H1 (cell line): ENCODE data around the gene DCAF15. TPM values are rescaled to one million over a fixed set of nuclear protein-coding genes. Genes with fewer than 3 reads are reported as not detected.

Experiments used
- CTCF ChIA-PET: fragments of 300-600 bp; sonication (Branson Sonifier 250); formaldehyde crosslinking; loops from one replicate; lab custom pipeline; 2021; ENCODE audit not compliant: partially characterized antibody; lab: Charles Lee
- POLR2A ChIA-PET: fragments of 300-600 bp; sonication (Branson Sonifier 250); formaldehyde crosslinking; loops from one replicate; lab custom pipeline; 2021; ENCODE audit warnings: inconsistent platforms; ENCODE audit not compliant: partially characterized antibody; lab: Charles Lee
- DNase-seq, 2 experiments: peaks; one replicate each; pipeline versions ENCODE4 v3.0.0 to v3.0.0-alpha.2; 2010 to 2022; ENCODE audit warnings: low spot score in 2 of 2, low read depth in 1 of 2, mixed read lengths in 1 of 2
- FAIRE-seq: peaks from 2 replicates; lab custom pipeline; 2011; peaks lifted over from hg19 to GRCh38; lab: Jason Lieb, UNC
- H2AFZ ChIP-seq: 2 replicates; pipeline ENCODE4 v1.8.1; 2012; ENCODE audit warnings: low read length, inconsistent platforms
- H2AK5ac ChIP-seq: 2 replicates; pipeline ENCODE4 v1.6.1; 2013; ENCODE audit warnings: low read depth, low read length
- H2BK120ac ChIP-seq: replicated peaks from 2 replicates; pipeline ENCODE3; 2013; ENCODE audit warnings: low read depth, low read length, inconsistent platforms
- H2BK12ac ChIP-seq: 2 replicates; pipeline ENCODE4 v1.6.1; 2013; ENCODE audit warnings: low read depth, low read length
- H2BK15ac ChIP-seq: 2 replicates; pipeline ENCODE4 v1.6.1; 2013; ENCODE audit warnings: low read length
- H2BK20ac ChIP-seq: 2 replicates; pipeline ENCODE4 v1.6.1; 2013; ENCODE audit warnings: low read length
- H2BK5ac ChIP-seq: 2 replicates; pipeline ENCODE4 v1.6.1; 2013; ENCODE audit warnings: low read depth, low read length
- H3K14ac ChIP-seq: 2 replicates; pipeline ENCODE4 v1.6.1; 2013; ENCODE audit warnings: inconsistent platforms; ENCODE audit not compliant: insufficient read length
- H3K18ac ChIP-seq: 2 replicates; pipeline ENCODE4 v1.6.1; 2013; ENCODE audit warnings: low read length; ENCODE audit errors: extremely low read depth
- H3K23ac ChIP-seq: 2 replicates; pipeline ENCODE4 v1.6.1; 2013; ENCODE audit warnings: inconsistent platforms; ENCODE audit not compliant: insufficient read length
- H3K23me2 ChIP-seq: 2 replicates; pipeline ENCODE4 v1.6.1; 2013; ENCODE audit warnings: low read depth, low read length
- H3K27ac ChIP-seq: 2 replicates; pipeline ENCODE4 v1.6.1; 2011; ENCODE audit warnings: low read depth, low read length, inconsistent platforms
- H3K27me3 ChIP-seq, 4 experiments: replicated peaks in 1 of 4; 1 replicate in 1 of 4; 2 replicates in 3 of 4; pipeline versions ENCODE4 v1.6.1 to v1.8.1; 2011 to 2013; ENCODE audit warnings: low read length in 3 of 4, mild to moderate bottlenecking in 3 of 4, inconsistent platforms in 2 of 4, mixed read lengths in 2 of 4, moderate library complexity in 1 of 4; ENCODE audit not compliant: control insufficient read depth in 3 of 4, insufficient read depth in 3 of 4; ENCODE audit errors: extremely low read depth in 1 of 4
- H3K36me3 ChIP-seq, 4 experiments: 2 replicates each; pipeline versions ENCODE4 v1.6.1 to v1.8.1; 2011 to 2013; ENCODE audit warnings: mild to moderate bottlenecking in 4 of 4, low read length in 3 of 4, moderate library complexity in 2 of 4, control low read depth in 1 of 4, inconsistent platforms in 1 of 4; ENCODE audit not compliant: insufficient read depth in 4 of 4, control insufficient read depth in 2 of 4
- H3K4ac ChIP-seq: replicated peaks from 2 replicates; pipeline ENCODE3; 2013; ENCODE audit warnings: low read length, low read depth, mixed read lengths, inconsistent platforms; ENCODE audit not compliant: insufficient read length
- H3K4me1 ChIP-seq, 4 experiments: replicated peaks in 1 of 4; 1 replicate in 1 of 4; 2 replicates in 3 of 4; pipeline versions ENCODE4 v1.6.1 to v1.8.1; 2011 to 2013; ENCODE audit warnings: low read length in 3 of 4, inconsistent platforms in 2 of 4, mixed read lengths in 1 of 4; ENCODE audit not compliant: insufficient read depth in 4 of 4, control insufficient read depth in 3 of 4
- H3K4me2 ChIP-seq, 2 experiments: 2 replicates each; pipeline versions ENCODE4 v1.6.1 to v1.8.1; 2011 to 2013; ENCODE audit warnings: low read depth in 2 of 2, low read length in 2 of 2, control low read depth in 1 of 2, inconsistent platforms in 1 of 2, mild to moderate bottlenecking in 1 of 2; ENCODE audit not compliant: insufficient read depth in 1 of 2
- H3K4me3 ChIP-seq, 4 experiments: fragments of 200-600, 300-600 bp in 1 of 4; sonication (generic), shearing (Covaris generic), sonication (Bioruptor Twin) in 1 of 4; 2 replicates each; pipeline versions ENCODE4 v1.5.1 to v1.8.1; 2011 to 2016; ENCODE audit warnings: low read length in 4 of 4, low read depth in 3 of 4, control low read depth in 2 of 4, inconsistent platforms in 2 of 4, mild to moderate bottlenecking in 2 of 4, mixed read lengths in 1 of 4, moderate library complexity in 1 of 4; ENCODE audit not compliant: insufficient read depth in 2 of 4; ENCODE audit errors: extremely low read depth in 1 of 4
- H3K56ac ChIP-seq: replicated peaks from 2 replicates; pipeline ENCODE3; 2013; ENCODE audit warnings: low read depth, mild to moderate bottlenecking, mixed read lengths, low read length, inconsistent platforms; ENCODE audit not compliant: insufficient read length
- H3K79me1 ChIP-seq: 2 replicates; pipeline ENCODE4 v1.6.1; 2013; ENCODE audit warnings: low read depth, low read length, control low read depth
- H3K79me2 ChIP-seq, 2 experiments: 2 replicates each; pipeline versions ENCODE4 v1.6.1 to v1.8.1; 2012 to 2013; ENCODE audit warnings: low read length in 2 of 2, mild to moderate bottlenecking in 2 of 2, inconsistent platforms in 1 of 2; ENCODE audit not compliant: insufficient read depth in 2 of 2, control insufficient read depth in 1 of 2
- H3K9ac ChIP-seq, 4 experiments: replicated peaks in 1 of 4; 1 replicate in 1 of 4; 2 replicates in 3 of 4; pipeline versions ENCODE4 v1.6.1 to v1.8.1; 2011 to 2013; ENCODE audit warnings: low read depth in 3 of 4, low read length in 3 of 4, control low read depth in 2 of 4, mild to moderate bottlenecking in 2 of 4, moderate library complexity in 2 of 4, inconsistent platforms in 1 of 4; ENCODE audit errors: extremely low read depth in 1 of 4
- H3K9me3 ChIP-seq, 2 experiments: 2 replicates each; pipeline versions ENCODE4 v1.6.1 to v1.8.1; 2012 to 2013; ENCODE audit warnings: mild to moderate bottlenecking in 2 of 2, moderate library complexity in 2 of 2, control low read depth in 1 of 2, inconsistent platforms in 1 of 2, low read depth in 1 of 2, low read length in 1 of 2, mixed read lengths in 1 of 2; ENCODE audit not compliant: insufficient read depth in 2 of 2
- H4K20me1 ChIP-seq, 2 experiments: replicated peaks in 1 of 2; 2 replicates each; pipeline versions ENCODE3 to v1.8.1; 2011 to 2013; ENCODE audit warnings: inconsistent platforms in 2 of 2, low read length in 2 of 2, mild to moderate bottlenecking in 1 of 2; ENCODE audit not compliant: insufficient read depth in 2 of 2, control insufficient read depth in 1 of 2
- H4K5ac ChIP-seq: 2 replicates; pipeline ENCODE4 v1.6.1; 2013; ENCODE audit warnings: low read length, low read depth, mixed read lengths, inconsistent platforms; ENCODE audit not compliant: insufficient read length
- H4K8ac ChIP-seq: 2 replicates; pipeline ENCODE4 v1.8.0; 2013; ENCODE audit warnings: mild to moderate bottlenecking, moderate library complexity, low read length, inconsistent platforms; ENCODE audit not compliant: insufficient read depth; ENCODE audit errors: extremely low read depth
- H4K91ac ChIP-seq: replicated peaks from 2 replicates; pipeline ENCODE3; 2013; ENCODE audit warnings: low read length, mixed read lengths, inconsistent platforms; ENCODE audit not compliant: insufficient read length
- CEBPB ChIP-seq: IDR thresholded peaks from 2 replicates; pipeline ENCODE4 v1.6.1; 2012; ENCODE audit warnings: low read depth, low read length
- SIN3A ChIP-seq, 2 experiments: IDR thresholded peaks in 1 of 2; conservative IDR thresholded peaks in 1 of 2; 2 replicates each; pipeline ENCODE4 v1.6.1; 2011 to 2012; ENCODE audit warnings: low read length in 2 of 2, improper control_type of control experiment in 1 of 2, low read depth in 1 of 2, mild to moderate bottlenecking in 1 of 2
- WGBS, 2 experiments: shearing (Covaris generic) in 1 of 2; methylation state at CpG; one replicate each; pipeline versions ENCODE4 v1.1.6 to v1.1.7; 2013 to 2015; ENCODE audit warnings: low lambda C conversion rate in 2 of 2, mixed read lengths in 2 of 2, inconsistent platforms in 1 of 2, low coverage in 1 of 2, missing lambda C conversion rate in 1 of 2; ENCODE audit not compliant: insufficient replicate concordance in 2 of 2, insufficient coverage in 1 of 2, insufficient read length in 1 of 2; ENCODE audit errors: extremely low coverage in 1 of 2, missing lambda C conversion rate in 1 of 2; 5-methylcytosine and 5-hydroxymethylcytosine counted together
- polyA plus RNA-seq, 7 experiments: library from polyadenylated mRNA; depleted of rRNA in 3 of 7; stranded (reverse) in 5 of 7; unstranded in 2 of 7; fragments of >200 nt in 5 of 7; fragments of 200-250 nt in 2 of 7; gene quantifications; 1 replicate in 5 of 7; 2 replicates in 1 of 7; 4 replicates in 1 of 7; pipeline versions ENCODE4 v1.2.1 to v1.2.3, GENCODE V29; 2011 to 2013; ENCODE audit warnings: missing spikeins in 2 of 7, mixed read lengths in 2 of 7
- total RNA-seq: library from RNA; stranded (reverse); fragmentation: NEBNext Ultra II Directional; extraction: Animal tissue kit (Norgen Biotek cat#: 25700); gene quantifications from 2 replicates; pipeline ENCODE4 v1.2.1, GENCODE V29; 2021

Gene DCAF15
- total and polyA plus RNA-seq, 2 of the 8 experiments (the other 6 are each of a cell fraction or from before 2014, with no cell fraction given): 68.7 to 80.8 TPM

GRCh38 chr19:13965377-13965896, 13.1 kb downstream of the DCAF15 start:
- H3K18ac ChIP-seq: no peak overlapping the region
- CTCF ChIA-PET: no interaction called here
- FAIRE-seq: no peak

More at GRCh38 chr19:13965377-13965896, 13.1 kb downstream of the DCAF15 start:
- H3K36me3 ChIP-seq: peaks cover 0 to 20% (median 15%) of the 10 kb centered on the region in 4 experiments; a peak in 6 of 8 replicates
- H3K4me2 ChIP-seq: no peak overlapping the region
- no peak overlapping the region for H2BK5ac ChIP-seq
- H2BK120ac ChIP-seq: no peak overlapping the region
- WGBS, 2 experiments: 88% methylated on average over 11 of the region's 24 CpGs; no CpG with 5 or more reads in 1 of the 2 experiments
- H4K5ac ChIP-seq: no peak overlapping the region
- no peak overlapping the region for H2BK20ac ChIP-seq
- no peaks in the 10 kb centered on the region for H3K79me1 ChIP-seq
- H3K4me3 ChIP-seq: no peak overlapping the region
- H3K79me2 ChIP-seq: no peaks in the 10 kb centered on the region
- H3K27me3 ChIP-seq: peaks cover 0 to 4% (median 0%) of the 10 kb centered on the region in 4 experiments; a peak in 2 of 7 replicates
- no peak overlapping the region for H2AK5ac ChIP-seq
- no peaks in the 10 kb centered on the region for H3K9me3 ChIP-seq
- H3K23ac ChIP-seq: no peak overlapping the region
- no peak overlapping the region for H2BK12ac ChIP-seq
- H3K56ac ChIP-seq: no peak overlapping the region
- H3K23me2 ChIP-seq: peaks cover 13% of the 10 kb centered on the region; the same call in 1 of the 2 replicates
- H3K27ac ChIP-seq: no peak overlapping the region
- H4K91ac ChIP-seq: no peak overlapping the region
- no peak overlapping the region for H3K14ac ChIP-seq
- H2AFZ ChIP-seq: no peak overlapping the region
- H4K20me1 ChIP-seq: no peaks in the 10 kb centered on the region
- H3K4ac ChIP-seq: no peak overlapping the region
- no peak for DNase-seq
- H4K8ac ChIP-seq: no peak overlapping the region; the same call in 1 of the 2 replicates
- H3K4me1 ChIP-seq: peaks cover 0 to 9% (median 4%) of the 10 kb centered on the region in 4 experiments; a peak in 4 of 7 replicates
- TF ChIP-seq CEBPB (no peak), SIN3A (conservative IDR thresholded peaks at IDR 0.05 in 1 of 2, IDR thresholded peaks at IDR 0.05 in 1 of 2; ENCODE audit: low read depth in 1 of 2, low read length in 2 of 2) (no peak)
- TF ChIP-seq, all 59 proteins: peak for 0
- H2BK15ac ChIP-seq: no peak overlapping the region
- no peak overlapping the region for H3K9ac ChIP-seq
- POLR2A ChIA-PET: no interaction called here
